IPS-NIHi7 (cell line): Measurements from ENCODE around the gene TMTC1.

Experiments used
- DNase-seq: peaks from one replicate; pipeline ENCODE4 v3.0.0; 2012; ENCODE audit warnings: mixed read lengths; ENCODE audit errors: extremely low spot score

The TMTC1 gene

GRCh38 chr12:29741342-29742241 is 42.1 kb downstream of the TMTC1 start:
- no peak for DNase-seq

- DNase-seq = no peak
Measured at GRCh38 chr12:29739279-29739991, 44.3 kb downstream of the TMTC1 start.

- DNase-seq = no peak
Measured at GRCh38 chr12:29738365-29738764, 45.4 kb downstream of the TMTC1 start.

- DNase-seq = no peak
Measured at GRCh38 chr12:29737644-29738043, 46.1 kb downstream of the TMTC1 start.

- no peak for DNase-seq
Measured at GRCh38 chr12:29735604-29736003, 48.1 kb downstream of the TMTC1 start.

GRCh38 chr12:29734734-29735133 is 49.0 kb downstream of the TMTC1 start:
- DNase-seq = no peak

GRCh38 chr12:29734305-29734704 is 49.4 kb downstream of the TMTC1 start:
- no peak for DNase-seq

- DNase-seq = no peak
Measured at GRCh38 chr12:29733501-29733900, 50.2 kb downstream of the TMTC1 start.

- DNase-seq = no peak
Measured at GRCh38 chr12:29733060-29733459, 50.7 kb downstream of the TMTC1 start.

GRCh38 chr12:29732593-29732992 is 51.1 kb downstream of the TMTC1 start:
- DNase-seq = no peak

GRCh38 chr12:29732191-29732590 is 51.6 kb downstream of the TMTC1 start:
- DNase-seq = no peak

GRCh38 chr12:29731591-29731990 is 52.2 kb downstream of the TMTC1 start:
- DNase-seq = no peak

GRCh38 chr12:29730481-29730880 is 53.3 kb downstream of the TMTC1 start:
- no peak for DNase-seq

- no peak for DNase-seq
Measured at GRCh38 chr12:29728030-29728429, 55.7 kb downstream of the TMTC1 start.

- no peak for DNase-seq
Measured at GRCh38 chr12:29726741-29727348, 56.9 kb downstream of the TMTC1 start.

GRCh38 chr12:29726321-29726692 is 57.4 kb downstream of the TMTC1 start:
- no peak for DNase-seq

- DNase-seq = no peak
Measured at GRCh38 chr12:29725587-29726320, 58.0 kb downstream of the TMTC1 start.

GRCh38 chr12:29722164-29722563 is 61.6 kb downstream of the TMTC1 start:
- no peak for DNase-seq

GRCh38 chr12:29719381-29719780 is 64.4 kb downstream of the TMTC1 start:
- no peak for DNase-seq

- no peak for DNase-seq
Measured at GRCh38 chr12:29717540-29718100, 66.1 kb downstream of the TMTC1 start.

- no peak for DNase-seq
Measured at GRCh38 chr12:29714966-29715365, 68.8 kb downstream of the TMTC1 start.

- DNase-seq = no peak
Measured at GRCh38 chr12:29713729-29714128, 70.0 kb downstream of the TMTC1 start.
